Erythroblast (primary cell): ENCODE data around the gene UBC.

Experiments used
- GATA1 ChIP-seq: IDR thresholded peaks from 2 replicates; pipeline ENCODE4 v1.6.1; 2011; ENCODE audit warnings: low read depth, mild to moderate bottlenecking, control low read depth, low read length, moderate library complexity
- POLR2A ChIP-seq: IDR thresholded peaks from 2 replicates; pipeline ENCODE4 v1.6.1; 2011; ENCODE audit warnings: mild to moderate bottlenecking, low read length

- TF ChIP-seq POLR2A (no peak), GATA1 (no peak)
Measured at GRCh38 chr12:124949066-124949465, 34.6 kb upstream of the UBC start.
